CD4-positive, alpha-beta T cell (primary cell): ENCODE results near the gene DOLPP1. TPM values are rescaled to one million over a fixed set of nuclear protein-coding genes. Genes with fewer than 3 reads are reported as not detected.
A peak's percentile ranks its signal among the peaks of the same experiment; 100 is the strongest.

Source experiments
- ATAC-seq: fragments of 200-7000 bp; cut with Tn5 transposase; one replicate; pipeline ENCODE4 v1.10.0; 2022; ENCODE audit warnings: mild to moderate bottlenecking; ENCODE audit not compliant: poor library complexity
- CTCF ChIA-PET: fragments of 350-600 bp; sonication (Branson Sonifier 250); formaldehyde crosslinking; loops from one replicate; lab custom pipeline; 2021; ENCODE audit warnings: antibody characterized with exemption, inconsistent platforms; lab: Charles Lee
- POLR2A ChIA-PET: fragments of 350-600 bp; sonication (Branson Sonifier 250); formaldehyde crosslinking; loops from one replicate; lab custom pipeline; 2021; ENCODE audit warnings: antibody characterized with exemption, inconsistent platforms; lab: Charles Lee
- DNase-seq, 14 experiments: peaks; one replicate each; pipeline ENCODE4 v3.0.0-alpha.2; 2013 to 2020; ENCODE audit warnings: mixed read lengths in 2 of 14
- H3K27ac ChIP-seq, 2 donors: one replicate each; pipeline versions ENCODE4 v1.5.1 to v1.7.0; 2013; ENCODE audit warnings: low read length in 2 of 2, low read depth in 1 of 2, mild to moderate bottlenecking in 1 of 2
- H3K27me3 ChIP-seq, 2 experiments: 1 replicate in 1 of 2; 2 replicates in 1 of 2; pipeline versions ENCODE4 v1.6.1 to v1.7.0; 2013; ENCODE audit warnings: low read length in 2 of 2, control low read depth in 1 of 2, mild to moderate bottlenecking in 1 of 2, moderate library complexity in 1 of 2; ENCODE audit not compliant: insufficient read depth in 2 of 2, control insufficient read depth in 1 of 2
- H3K36me3 ChIP-seq: one replicate; pipeline ENCODE4 v1.6.1; 2013; ENCODE audit warnings: low read length, control low read depth; ENCODE audit not compliant: insufficient read depth
- H3K4me1 ChIP-seq: one replicate; pipeline ENCODE4 v1.6.1; 2013; ENCODE audit warnings: low read length, control low read depth; ENCODE audit not compliant: insufficient read depth
- H3K4me3 ChIP-seq: one replicate; pipeline ENCODE4 v1.5.1; 2013; ENCODE audit warnings: mild to moderate bottlenecking, low read length, moderate library complexity
- H3K9me3 ChIP-seq, 2 experiments: 1 replicate in 1 of 2; 2 replicates in 1 of 2; pipeline versions ENCODE4 v1.6.1 to v1.7.0; 2013; ENCODE audit warnings: low read length in 2 of 2, mild to moderate bottlenecking in 2 of 2, control low read depth in 1 of 2, moderate library complexity in 1 of 2; ENCODE audit not compliant: control insufficient read depth in 1 of 2, insufficient read depth in 1 of 2
- H3K27ac Mint-ChIP-seq: one replicate; pipeline ENCODE4 v1.8.0; 2020; ENCODE audit warnings: mixed read lengths
- H3K27me3 Mint-ChIP-seq: one replicate; pipeline ENCODE4 v1.8.0; 2021; ENCODE audit warnings: mixed read lengths
- H3K36me3 Mint-ChIP-seq: one replicate; pipeline ENCODE4 v1.8.0; 2021; ENCODE audit warnings: low read depth, mixed read lengths
- H3K4me1 Mint-ChIP-seq: one replicate; pipeline ENCODE4 v1.8.0; 2021; ENCODE audit warnings: low read depth, mixed read lengths
- H3K4me3 Mint-ChIP-seq: one replicate; pipeline ENCODE4 v1.8.0; 2020; ENCODE audit warnings: mild to moderate bottlenecking, mixed read lengths
- H3K9me3 Mint-ChIP-seq: one replicate; pipeline ENCODE4 v1.8.0; 2020; ENCODE audit warnings: mixed read lengths
- CTCF ChIP-seq: fragments of 200-600 bp; IDR thresholded peaks from one replicate; pipeline ENCODE4 v1.8.0; 2022; ENCODE audit warnings: antibody characterized with exemption, mild to moderate bottlenecking
- intact Hi-C, 2 experiments: fragments of 100-400 bp; cut with DNase I in 1 of 2; cut with micrococcal nuclease in 1 of 2; formaldehyde crosslinking; loops; one replicate each; pipeline versions ENCODE4 v1.15.1 to v1.9.0; 2023 to 2025; cut with DNase I, micrococcal nuclease
- polyA plus RNA-seq, 2 donors: library from polyadenylated mRNA; unstranded; fragments of 120-200 nt; gene quantifications; one replicate each; pipeline ENCODE4 v1.2.1, GENCODE V29; 2013
- total RNA-seq, 174 experiments: library from RNA in 2 of 174; stranded (reverse) in 2 of 174; gene quantifications; one replicate each; pipeline ENCODE4 v1.2.3 and lab custom pipeline; 2021 to 2026

The DOLPP1 gene, protein sequence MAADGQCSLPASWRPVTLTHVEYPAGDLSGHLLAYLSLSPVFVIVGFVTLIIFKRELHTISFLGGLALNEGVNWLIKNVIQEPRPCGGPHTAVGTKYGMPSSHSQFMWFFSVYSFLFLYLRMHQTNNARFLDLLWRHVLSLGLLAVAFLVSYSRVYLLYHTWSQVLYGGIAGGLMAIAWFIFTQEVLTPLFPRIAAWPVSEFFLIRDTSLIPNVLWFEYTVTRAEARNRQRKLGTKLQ
- total RNA-seq: 1 to 10 TPM; 2.7 to 3.6 TPM
- polyA plus RNA-seq (2013, experiment 1 of 2): 9.6 TPM
- 9.2 TPM for polyA plus RNA-seq (2013, experiment 2 of 2)
- 4.0 to 44.7 (median 12.1) reads per million in 172 experiments for total RNA-seq (lab: John Stamatoyannopoulos, UW)

DNA sequence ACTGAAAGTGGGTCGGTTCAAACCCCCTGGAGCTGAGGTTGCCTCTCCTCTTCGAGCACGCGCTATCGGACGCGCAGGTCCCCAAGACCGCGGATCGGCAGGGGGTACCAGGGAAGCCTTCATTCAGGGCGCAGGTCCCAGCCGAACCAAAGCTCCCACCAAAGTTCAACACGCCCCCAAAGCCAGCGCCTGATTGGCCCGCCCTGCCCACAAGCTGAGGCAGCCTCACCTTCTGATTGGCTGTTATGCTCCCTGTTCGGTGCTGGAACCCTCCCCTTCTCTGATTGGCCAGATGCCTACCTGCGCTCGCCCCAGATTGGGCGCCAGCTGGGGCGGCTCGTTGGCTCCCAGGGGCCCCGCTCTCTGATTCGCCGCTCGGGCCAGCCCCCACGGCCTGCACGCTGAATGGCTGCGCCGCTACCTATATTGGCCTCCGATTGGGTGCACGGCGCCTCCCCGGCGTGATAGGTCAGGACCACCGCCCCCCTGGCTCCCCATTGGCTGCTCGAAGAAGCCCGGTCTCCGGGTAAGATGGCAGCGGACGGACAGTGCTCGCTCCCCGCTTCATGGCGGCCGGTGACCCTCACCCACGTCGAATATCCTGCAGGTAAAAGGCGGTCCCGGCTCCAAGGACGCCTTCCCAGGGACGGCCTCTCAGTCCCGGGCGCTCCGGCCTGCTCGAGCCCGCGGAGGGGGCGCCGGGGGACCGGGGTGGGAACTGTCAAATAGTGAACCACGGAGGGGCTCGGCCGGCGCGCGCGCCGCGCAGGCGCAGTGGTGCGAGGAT is at the start of gene DOLPP1:
Gene DOLPP1 (plus strand): TSS at position 511 of the 787 bp plus-strand sequence. CDS start 21 bp downstream, at position 532.
- H3K4me1 ChIP-seq: peaks cover 39% of the 10 kb centered on the region
- ChIA-PET CTCF (interaction anchor here (0.6 to 1.6 kb wide), 2 partner anchors 51 to 121 kb away, joined by 3 to 4 read pairs; no protein-coding TSS in a partner anchor), POLR2A (interaction anchor here (0.8 to 2.4 kb wide), 14 partner anchors 9 to 544 kb away, joined by 3 to 25 read pairs (median 4); partner anchors contain the start of genes CRAT, ENDOG, MIGA2 and PTPA)
- H3K4me3 Mint-ChIP-seq: peak within 1 kb of the TSS; percentile 96
- peaks cover 15% of the 10 kb centered on the region for H3K36me3 ChIP-seq
- no peaks in the 10 kb centered on the region for H3K27me3 ChIP-seq
- no peaks in the 10 kb centered on the region for H3K27me3 Mint-ChIP-seq
- peak within 1 kb of the TSS; percentile 81 for H3K27ac Mint-ChIP-seq
- no peaks in the 10 kb centered on the region for H3K9me3 ChIP-seq
- intact Hi-C loops: loop anchor here (2.0 kb wide), 3 partner anchors 30 to 52 kb away; partner anchors contain the start of genes CRAT (in 1 of the 2), MIGA2 (in 1 of the 2), PTPA (in 1 of the 2) and SH3GLB2 (in 1 of the 2)
- H3K4me3 ChIP-seq: peak within 1 kb of the TSS; percentile 91
- H3K4me1 Mint-ChIP-seq: peaks cover 29% of the 10 kb centered on the region
- peaks cover 2% of the 10 kb centered on the region for H3K36me3 Mint-ChIP-seq
- no peaks in the 10 kb centered on the region for H3K9me3 Mint-ChIP-seq
- no peak for TF ChIP-seq CTCF
- H3K27ac ChIP-seq: peak within 1 kb of the TSS; percentile 57
- ATAC-seq (peak; percentile 95), DNase-seq (peak; percentile 97 to 99 (median 98))

- Mint-ChIP-seq H3K36me3 (peaks cover 5% of the 10 kb centered on the region), H3K9me3 (no peaks in the 10 kb centered on the region), H3K4me3 (no peak overlapping the region), H3K27ac (no peak overlapping the region), H3K4me1 (peaks cover 24% of the 10 kb centered on the region), H3K27me3 (no peaks in the 10 kb centered on the region)
- intact Hi-C loops: no loop called here
- Histone ChIP-seq H3K4me1 (peaks cover 25% of the 10 kb centered on the region), H3K27me3 (no peaks in the 10 kb centered on the region), H3K4me3 (no peak overlapping the region), H3K27ac (no peak overlapping the region), H3K36me3 (no peaks in the 10 kb centered on the region), H3K9me3 (no peaks in the 10 kb centered on the region)
- CTCF ChIA-PET: no interaction called here
- DNase-seq: no peak
- ATAC-seq: no peak
- no peak for TF ChIP-seq CTCF
- POLR2A ChIA-PET: no interaction called here
Measured at GRCh38 chr9:129031514-129031913, 49.4 kb upstream of the DOLPP1 start.

DNA sequence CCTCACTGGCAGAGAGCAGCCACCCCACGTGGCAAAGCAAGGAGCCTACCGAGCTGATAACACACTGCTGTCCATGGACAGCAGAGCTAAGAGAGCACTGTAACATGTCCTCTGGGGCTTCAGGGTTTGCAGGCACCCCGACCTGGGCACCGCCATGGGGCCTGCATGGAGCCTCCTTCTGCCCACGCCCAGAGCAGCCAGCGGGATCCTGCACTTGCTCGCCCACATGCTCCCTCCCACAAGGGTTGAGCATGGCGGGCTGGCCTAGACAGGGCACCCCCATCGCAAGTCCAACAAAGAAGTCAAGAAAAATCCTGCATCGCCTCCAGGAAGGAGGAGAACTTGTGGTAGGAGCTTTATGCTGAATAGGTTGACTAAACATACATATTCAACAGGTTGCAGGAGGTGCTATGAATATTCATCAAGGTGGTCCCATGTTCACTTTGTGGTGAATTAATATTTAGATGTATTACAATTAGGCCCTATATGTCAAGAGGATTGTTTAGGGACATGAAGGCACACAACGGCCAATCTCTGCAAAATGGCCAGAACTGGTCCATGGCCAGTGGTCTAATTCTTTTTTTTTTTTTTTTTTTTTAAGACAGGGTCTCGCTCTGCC is 48.3 kb upstream of the DOLPP1 start:
- Histone ChIP-seq H3K9me3 (no peaks in the 10 kb centered on the region), H3K4me1 (peaks cover 24% of the 10 kb centered on the region), H3K4me3 (no peak overlapping the region), H3K36me3 (no peaks in the 10 kb centered on the region), H3K27me3 (no peaks in the 10 kb centered on the region), H3K27ac (no peak overlapping the region)
- POLR2A ChIA-PET: no interaction called here
- Mint-ChIP-seq H3K9me3 (no peaks in the 10 kb centered on the region), H3K27me3 (no peaks in the 10 kb centered on the region), H3K27ac (no peak overlapping the region), H3K36me3 (peaks cover 14% of the 10 kb centered on the region), H3K4me3 (no peak overlapping the region), H3K4me1 (peaks cover 26% of the 10 kb centered on the region)
- no peak for TF ChIP-seq CTCF
- intact Hi-C loops: no loop called here
- CTCF ChIA-PET: no interaction called here
- ATAC-seq: no peak
- peak in 1 of 14 experiments; percentile 31 for DNase-seq
